Lower lobe of right lung (tissue), 2 donors: Measurements from ENCODE around the gene DNASE1L3. TPM values are rescaled to one million over a fixed set of nuclear protein-coding genes. Genes with fewer than 3 reads are reported as not detected.

Source experiments
- ATAC-seq, 2 donors: fragments of 200-7000 bp; cut with Tn5 transposase; one replicate each; pipeline ENCODE4 v1.9.1; 2020 to 2022; ENCODE audit warnings: mild to moderate bottlenecking in 2 of 2, moderate library complexity in 2 of 2
- DNase-seq: peaks from one replicate; pipeline ENCODE4 v3.0.0-alpha.2; 2020
- H3K27ac ChIP-seq: fragments of 200-600 bp; one replicate; pipeline ENCODE4 v1.8.0; 2022
- H3K27me3 ChIP-seq: fragments of 200-600 bp; one replicate; pipeline ENCODE4 v1.8.0; 2022; ENCODE audit warnings: low read depth
- H3K36me3 ChIP-seq: fragments of 200-600 bp; one replicate; pipeline ENCODE4 v1.8.0; 2022; ENCODE audit warnings: mild to moderate bottlenecking
- H3K4me1 ChIP-seq: fragments of 200-600 bp; one replicate; pipeline ENCODE4 v1.8.0; 2022
- H3K4me3 ChIP-seq: fragments of 200-600 bp; one replicate; pipeline ENCODE4 v1.8.0; 2022; ENCODE audit warnings: mild to moderate bottlenecking
- H3K9me3 ChIP-seq: fragments of 200-600 bp; one replicate; pipeline ENCODE4 v1.8.0; 2022
- intact Hi-C: fragments of 100-400 bp; cut with DNase I; formaldehyde crosslinking; loops from one replicate; pipeline ENCODE4 v1.11.0; 2022
- total RNA-seq: library from RNA; stranded (reverse); fragmentation: NEBNext Ultra II Directional; extraction: Animal tissue kit (Norgen Biotek cat#: 25700); gene quantifications from one replicate; pipeline ENCODE4 v1.2.1, GENCODE V29; 2021
- TF ChIP-seq, protein P1 (sequence below): fragments of 200-600 bp; IDR thresholded peaks from one replicate; pipeline ENCODE4 v1.8.0; 2022; ENCODE audit warnings: antibody characterized with exemption, mild to moderate bottlenecking
- donor health status: DM: no; HTN: yes; CAD: no; lungs with severe emphysema.

The DNASE1L3 gene
- total RNA-seq, 1 donor from 2014 or later = 12.0 TPM

DNA sequence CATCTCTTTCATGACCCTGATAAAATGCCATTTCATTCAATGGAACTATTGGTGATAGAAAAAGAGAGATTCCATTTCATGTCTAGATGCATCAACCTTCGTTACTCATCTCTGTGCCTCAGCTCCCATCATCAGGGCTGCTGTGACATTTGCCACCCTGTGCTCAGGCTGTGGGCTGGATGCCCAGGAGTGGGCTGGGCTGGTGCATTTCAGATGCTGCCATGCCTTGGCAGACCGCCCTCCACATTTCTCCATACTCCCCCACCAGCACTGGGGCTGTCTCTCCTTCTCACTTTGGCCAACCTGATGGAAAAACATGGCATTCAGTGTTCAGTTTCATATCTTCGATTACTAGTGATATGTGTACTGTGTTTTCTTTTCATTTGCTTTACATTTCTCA, 59.1 kb downstream of the DNASE1L3 start:
- DNase-seq = no peak
- H3K36me3 ChIP-seq = peaks cover 92% of the 10 kb centered on the region
- H3K9me3 ChIP-seq = no peaks in the 10 kb centered on the region
- no peak overlapping the region for H3K27ac ChIP-seq
- H3K4me3 ChIP-seq = no peak overlapping the region
- TF ChIP-seq, protein P1, sequence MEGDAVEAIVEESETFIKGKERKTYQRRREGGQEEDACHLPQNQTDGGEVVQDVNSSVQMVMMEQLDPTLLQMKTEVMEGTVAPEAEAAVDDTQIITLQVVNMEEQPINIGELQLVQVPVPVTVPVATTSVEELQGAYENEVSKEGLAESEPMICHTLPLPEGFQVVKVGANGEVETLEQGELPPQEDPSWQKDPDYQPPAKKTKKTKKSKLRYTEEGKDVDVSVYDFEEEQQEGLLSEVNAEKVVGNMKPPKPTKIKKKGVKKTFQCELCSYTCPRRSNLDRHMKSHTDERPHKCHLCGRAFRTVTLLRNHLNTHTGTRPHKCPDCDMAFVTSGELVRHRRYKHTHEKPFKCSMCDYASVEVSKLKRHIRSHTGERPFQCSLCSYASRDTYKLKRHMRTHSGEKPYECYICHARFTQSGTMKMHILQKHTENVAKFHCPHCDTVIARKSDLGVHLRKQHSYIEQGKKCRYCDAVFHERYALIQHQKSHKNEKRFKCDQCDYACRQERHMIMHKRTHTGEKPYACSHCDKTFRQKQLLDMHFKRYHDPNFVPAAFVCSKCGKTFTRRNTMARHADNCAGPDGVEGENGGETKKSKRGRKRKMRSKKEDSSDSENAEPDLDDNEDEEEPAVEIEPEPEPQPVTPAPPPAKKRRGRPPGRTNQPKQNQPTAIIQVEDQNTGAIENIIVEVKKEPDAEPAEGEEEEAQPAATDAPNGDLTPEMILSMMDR = no peak
- H3K4me1 ChIP-seq = no peaks in the 10 kb centered on the region
- intact Hi-C loops = no loop called here
- no peak for ATAC-seq
- no peaks in the 10 kb centered on the region for H3K27me3 ChIP-seq

GRCh38 chr3:58150810-58151199, 60.0 kb downstream of the DNASE1L3 start:
- H3K27ac ChIP-seq = no peak overlapping the region
- peaks cover 97% of the 10 kb centered on the region for H3K36me3 ChIP-seq

GRCh38 chr3:58150130-58150809, 60.5 kb downstream of the DNASE1L3 start:
- Histone ChIP-seq H3K4me1 (no peaks in the 10 kb centered on the region), H3K27ac (no peak overlapping the region), H3K36me3 (peaks cover 93% of the 10 kb centered on the region), H3K27me3 (no peaks in the 10 kb centered on the region), H3K4me3 (no peak overlapping the region), H3K9me3 (no peaks in the 10 kb centered on the region)
- TF ChIP-seq, protein P1 = no peak
- DNase-seq (no peak), ATAC-seq (no peak)
- intact Hi-C loops = no loop called here

More at GRCh38 chr3:58150810-58151199, 60.0 kb downstream of the DNASE1L3 start:
- Histone ChIP-seq H3K4me3 (no peak overlapping the region), H3K27me3 (no peaks in the 10 kb centered on the region), H3K4me1 (no peaks in the 10 kb centered on the region), H3K9me3 (no peaks in the 10 kb centered on the region)
- intact Hi-C loops = no loop called here
- no peak for DNase-seq
- no peak for ATAC-seq
- TF ChIP-seq, protein P1 = no peak

- H3K27me3 ChIP-seq = no peaks in the 10 kb centered on the region
- intact Hi-C loops = no loop called here
Measured at GRCh38 chr3:58148049-58148448, 62.7 kb downstream of the DNASE1L3 start.

DNA sequence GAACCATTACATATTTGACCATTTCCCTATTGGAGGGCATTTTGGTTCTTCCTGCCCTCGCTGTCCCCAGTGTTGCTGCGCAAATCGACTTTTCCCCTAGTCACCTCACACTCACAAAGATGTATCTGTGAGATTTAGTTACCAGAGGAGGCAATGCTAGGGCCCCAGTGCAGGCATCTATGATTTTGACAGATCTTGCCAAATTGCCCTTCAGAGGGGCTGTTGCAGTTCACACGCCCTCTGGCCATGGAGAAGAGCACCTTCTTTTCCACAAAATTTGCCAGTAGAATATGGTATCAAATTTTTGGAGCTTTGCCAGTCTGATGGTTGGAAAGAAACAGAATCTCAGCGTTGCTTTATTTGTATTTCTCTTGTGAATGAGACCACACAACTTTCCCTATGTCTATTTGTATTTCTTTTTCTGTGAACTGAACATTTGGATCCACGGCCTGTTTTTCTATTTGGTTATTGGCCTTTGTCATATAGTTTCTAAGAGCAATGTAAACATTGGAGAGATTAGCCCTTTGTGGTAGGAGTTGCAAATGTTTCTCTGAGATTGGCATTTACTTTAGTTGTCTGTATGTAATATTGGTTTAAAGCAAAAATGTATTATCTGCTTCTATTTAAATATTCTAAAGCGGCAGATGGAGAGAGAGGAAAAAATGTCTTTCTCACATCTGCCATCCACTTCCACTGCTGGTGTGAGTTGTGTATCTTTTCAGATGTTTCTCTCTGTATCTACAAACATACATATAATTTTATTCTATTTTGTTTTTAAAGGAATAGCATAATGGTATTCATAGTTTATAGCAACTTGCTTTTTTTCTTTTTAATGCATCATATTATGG, 66.1 kb downstream of the DNASE1L3 start:
- no peak overlapping the region for H3K27ac ChIP-seq

More at GRCh38 chr3:58148049-58148448, 62.7 kb downstream of the DNASE1L3 start:
- DNase-seq (no peak), ATAC-seq (no peak)
- no peaks in the 10 kb centered on the region for H3K9me3 ChIP-seq
- H3K4me3 ChIP-seq = no peak overlapping the region
- TF ChIP-seq, protein P1 = no peak
- H3K27ac ChIP-seq = no peak overlapping the region
- H3K36me3 ChIP-seq = peaks cover 90% of the 10 kb centered on the region
- H3K4me1 ChIP-seq = no peaks in the 10 kb centered on the region

More for the DNA sequence above, 66.1 kb downstream of the DNASE1L3 start:
- intact Hi-C loops = no loop called here
- Histone ChIP-seq H3K9me3 (no peaks in the 10 kb centered on the region), H3K4me3 (no peak overlapping the region), H3K4me1 (no peaks in the 10 kb centered on the region), H3K27me3 (no peaks in the 10 kb centered on the region), H3K36me3 (peaks cover 83% of the 10 kb centered on the region)
- ATAC-seq (no peak), DNase-seq (no peak)
- TF ChIP-seq, protein P1 = no peak
